HAP-1 (cell line): ENCODE data around the gene ROBO2.

Experiments used
- DNase-seq, 2 experiments: peaks; one replicate each; pipeline ENCODE4 v3.0.0-alpha.2; 2016 to 2020; ENCODE audit warnings: low spot score in 2 of 2
- H3K27me3 ChIP-seq: fragments of 250-450 bp; sonication (Bioruptor Pico); 2 replicates; pipeline ENCODE4 v1.5.1; 2020; ENCODE audit warnings: low read depth, mild to moderate bottlenecking, moderate library complexity
- H3K36me3 ChIP-seq: fragments of 250-450 bp; sonication (Bioruptor Pico); replicated peaks from 2 replicates; pipeline ENCODE4 v1.5.1; 2020; ENCODE audit warnings: mild to moderate bottlenecking
- H3K4me1 ChIP-seq: fragments of 250-450 bp; sonication (Bioruptor Pico); 2 replicates; pipeline ENCODE4 v1.5.1; 2020; ENCODE audit warnings: mild to moderate bottlenecking
- H3K4me3 ChIP-seq: fragments of 250-450 bp; sonication (Bioruptor Pico); 2 replicates; pipeline ENCODE4 v1.5.1; 2020; ENCODE audit warnings: mild to moderate bottlenecking, moderate library complexity
- H3K9me3 ChIP-seq: fragments of 250-450 bp; sonication (Bioruptor Pico); 2 replicates; pipeline ENCODE4 v1.5.1; 2020; ENCODE audit warnings: mild to moderate bottlenecking, moderate library complexity
- in situ Hi-C: fragments of 300-500 bp; cut with MboI; formaldehyde crosslinking; loops from 3 replicates; pipeline ENCODE4 v1.14.3; 2020; ENCODE audit warnings: low sequenced_read_pairs, inconsistent platforms, mixed read lengths

The ROBO2 gene

GRCh38 chr3:77040926-77041722 lies 1.2 kb downstream of the ROBO2 start:
- Histone ChIP-seq H3K27me3 (no peaks in the 10 kb centered on the region), H3K36me3 (no peaks in the 10 kb centered on the region), H3K4me3 (peak overlapping the region; percentile 44), H3K4me1 (peaks cover 14% of the 10 kb centered on the region), H3K9me3 (no peaks in the 10 kb centered on the region)
- peak; percentile 18 to 45 for DNase-seq
- in situ Hi-C loops, result no loop called here

- peak; percentile 19 to 63 for DNase-seq
- in situ Hi-C loops, result no loop called here
- Histone ChIP-seq H3K4me3 (peak overlapping the region; percentile 44), H3K4me1 (peaks cover 14% of the 10 kb centered on the region), H3K9me3 (no peaks in the 10 kb centered on the region), H3K36me3 (no peaks in the 10 kb centered on the region), H3K27me3 (no peaks in the 10 kb centered on the region)
These were observed 1.9 kb downstream of the ROBO2 start for GRCh38 chr3:77041811-77042210.

GRCh38 chr3:77042343-77042742 lies 2.4 kb downstream of the ROBO2 start:
- DNase-seq, result no peak
- in situ Hi-C loops, result no loop called here
- Histone ChIP-seq H3K4me3 (peak overlapping the region; percentile 44), H3K9me3 (no peaks in the 10 kb centered on the region), H3K36me3 (no peaks in the 10 kb centered on the region), H3K27me3 (no peaks in the 10 kb centered on the region), H3K4me1 (peaks cover 11% of the 10 kb centered on the region)

GRCh38 chr3:77042882-77043281 lies 3.0 kb downstream of the ROBO2 start:
- peak; percentile 21 to 61 for DNase-seq
- in situ Hi-C loops, result no loop called here
- Histone ChIP-seq H3K27me3 (no peaks in the 10 kb centered on the region), H3K9me3 (no peaks in the 10 kb centered on the region), H3K4me3 (peak overlapping the region; percentile 44), H3K4me1 (peaks cover 11% of the 10 kb centered on the region), H3K36me3 (no peaks in the 10 kb centered on the region)

- H3K4me1 ChIP-seq, result peaks cover 14% of the 10 kb centered on the region
- in situ Hi-C loops, result no loop called here
- DNase-seq, result no peak
- no peaks in the 10 kb centered on the region for H3K36me3 ChIP-seq
- no peaks in the 10 kb centered on the region for H3K27me3 ChIP-seq
- H3K9me3 ChIP-seq, result no peaks in the 10 kb centered on the region
- no peak overlapping the region for H3K4me3 ChIP-seq
These were observed 5.8 kb downstream of the ROBO2 start for GRCh38 chr3:77045686-77046085.

GRCh38 chr3:77048186-77048585 lies 8.3 kb downstream of the ROBO2 start:
- no peaks in the 10 kb centered on the region for H3K36me3 ChIP-seq
- no peak for DNase-seq
- no peaks in the 10 kb centered on the region for H3K9me3 ChIP-seq
- H3K4me3 ChIP-seq, result no peak overlapping the region
- in situ Hi-C loops, result no loop called here
- H3K27me3 ChIP-seq, result no peaks in the 10 kb centered on the region
- peaks cover 30% of the 10 kb centered on the region for H3K4me1 ChIP-seq

GRCh38 chr3:77051591-77051990 lies 11.7 kb downstream of the ROBO2 start:
- Histone ChIP-seq H3K27me3 (no peaks in the 10 kb centered on the region), H3K9me3 (no peaks in the 10 kb centered on the region), H3K36me3 (no peaks in the 10 kb centered on the region), H3K4me1 (peaks cover 59% of the 10 kb centered on the region), H3K4me3 (no peak overlapping the region)
- in situ Hi-C loops, result no loop called here
- DNase-seq, result peak; percentile 46 to 84

- DNase-seq, result peak; percentile 80 to 100
- no peaks in the 10 kb centered on the region for H3K9me3 ChIP-seq
- H3K4me1 ChIP-seq, result peaks cover 60% of the 10 kb centered on the region
- no peaks in the 10 kb centered on the region for H3K36me3 ChIP-seq
- H3K4me3 ChIP-seq, result no peak overlapping the region
- H3K27me3 ChIP-seq, result no peaks in the 10 kb centered on the region
- in situ Hi-C loops, result no loop called here
These were observed 12.2 kb downstream of the ROBO2 start for GRCh38 chr3:77052051-77052501.

- no peak overlapping the region for H3K4me3 ChIP-seq
- H3K4me1 ChIP-seq, result peaks cover 60% of the 10 kb centered on the region
- H3K27me3 ChIP-seq, result no peaks in the 10 kb centered on the region
- H3K36me3 ChIP-seq, result no peaks in the 10 kb centered on the region
- in situ Hi-C loops, result no loop called here
- H3K9me3 ChIP-seq, result no peaks in the 10 kb centered on the region
- no peak for DNase-seq
These were observed 13.1 kb downstream of the ROBO2 start for GRCh38 chr3:77052733-77053670.

- Histone ChIP-seq H3K27me3 (no peaks in the 10 kb centered on the region), H3K9me3 (no peaks in the 10 kb centered on the region), H3K4me3 (no peak overlapping the region), H3K36me3 (no peaks in the 10 kb centered on the region), H3K4me1 (peaks cover 60% of the 10 kb centered on the region)
- in situ Hi-C loops, result no loop called here
- DNase-seq, result peak in 1 of 2 experiments; percentile 67
These were observed 13.9 kb downstream of the ROBO2 start for GRCh38 chr3:77053795-77054194.

- Histone ChIP-seq H3K4me3 (no peak overlapping the region), H3K27me3 (no peaks in the 10 kb centered on the region), H3K4me1 (peaks cover 51% of the 10 kb centered on the region), H3K9me3 (no peaks in the 10 kb centered on the region), H3K36me3 (no peaks in the 10 kb centered on the region)
- in situ Hi-C loops, result no loop called here
- DNase-seq, result peak in 1 of 2 experiments; percentile 92
These were observed 16.0 kb downstream of the ROBO2 start for GRCh38 chr3:77055841-77056341.

- H3K27me3 ChIP-seq, result no peaks in the 10 kb centered on the region
- no peak for DNase-seq
- H3K4me3 ChIP-seq, result no peak overlapping the region
- peaks cover 25% of the 10 kb centered on the region for H3K4me1 ChIP-seq
- H3K9me3 ChIP-seq, result peaks cover 10% of the 10 kb centered on the region; the same call in 1 of the 2 replicates
- H3K36me3 ChIP-seq, result no peaks in the 10 kb centered on the region
- in situ Hi-C loops, result no loop called here
These were observed 19.5 kb downstream of the ROBO2 start for GRCh38 chr3:77059354-77059753.

- in situ Hi-C loops, result no loop called here
- DNase-seq, result no peak
- no peak overlapping the region for H3K4me3 ChIP-seq
- no peaks in the 10 kb centered on the region for H3K27me3 ChIP-seq
- H3K36me3 ChIP-seq, result no peaks in the 10 kb centered on the region
- peaks cover 3% of the 10 kb centered on the region; the same call in 1 of the 2 replicates for H3K4me1 ChIP-seq
- peaks cover 10% of the 10 kb centered on the region; the same call in 1 of the 2 replicates for H3K9me3 ChIP-seq
These were observed 23.5 kb downstream of the ROBO2 start for GRCh38 chr3:77063423-77063822.
